ENCODE results near the gene THSD7B. TPM values are rescaled to one million over a fixed set of nuclear protein-coding genes. Genes with fewer than 3 reads are reported as not detected.

The THSD7B gene
- total and polyA plus RNA-seq, 10 of the 15 experiments (the other 5 are each of a cell fraction or from before 2014, with no cell fraction given): 0.03 to 0.56 (median 0.28) TPM

DNA sequence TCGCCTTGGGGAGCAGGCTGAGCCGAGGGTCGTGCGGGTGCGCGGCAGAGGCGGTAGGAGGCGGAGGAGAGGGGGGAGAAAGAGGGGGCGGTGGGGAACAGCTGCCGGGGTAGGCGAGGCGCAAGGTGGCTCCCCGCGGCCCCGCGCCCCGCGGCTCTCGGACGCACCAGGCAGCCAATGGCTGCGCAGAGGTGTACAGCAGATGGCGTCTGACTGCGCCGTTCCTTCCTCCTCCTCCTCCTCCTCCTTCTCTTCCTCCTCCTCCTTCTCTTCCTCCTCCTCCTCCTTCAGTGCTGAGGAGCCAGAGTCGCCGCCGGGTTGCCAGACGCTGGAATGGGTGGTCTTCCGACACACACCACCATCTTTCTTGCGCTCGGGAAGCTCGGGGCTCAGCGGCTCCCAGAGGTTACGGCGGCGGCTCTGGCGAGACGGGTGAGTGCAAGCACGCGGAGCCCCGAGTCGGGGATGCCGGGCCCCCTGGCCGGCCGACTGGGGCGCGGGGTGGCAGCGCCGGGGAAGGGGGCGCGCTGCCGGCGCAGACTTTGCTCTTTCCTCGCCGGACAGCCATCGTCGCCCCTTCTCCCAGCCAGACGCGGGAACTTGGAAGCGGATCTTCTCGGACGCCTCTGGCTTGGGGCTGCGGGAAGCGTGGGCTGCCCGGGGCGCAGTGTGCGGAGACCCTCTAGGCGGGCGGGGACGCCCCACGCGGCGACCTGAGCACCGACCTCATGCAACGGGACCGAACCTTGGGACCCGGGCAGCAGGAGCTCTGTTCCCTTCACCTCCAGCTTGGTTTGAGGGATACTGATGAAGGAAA lies at the start of gene THSD7B (continued):
- TF ChIP-seq, protein P1, sequence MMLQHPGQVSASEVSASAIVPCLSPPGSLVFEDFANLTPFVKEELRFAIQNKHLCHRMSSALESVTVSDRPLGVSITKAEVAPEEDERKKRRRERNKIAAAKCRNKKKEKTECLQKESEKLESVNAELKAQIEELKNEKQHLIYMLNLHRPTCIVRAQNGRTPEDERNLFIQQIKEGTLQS (IDR thresholded peaks at IDR 0.05; ENCODE audit: borderline replicate concordance, extremely low read depth, low read depth, low read length): no peak
- TF ChIP-seq CEBPB (IDR thresholded peaks at IDR 0.05; ENCODE audit: borderline replicate concordance in 1 of 2, low read depth in 2 of 2, low read length in 2 of 2) (no peak), CHD2 (IDR thresholded peaks at IDR 0.05; ENCODE audit: borderline replicate concordance, low read depth, low read length) (no peak), SUZ12 (IDR thresholded peaks at IDR 0.05; ENCODE audit: unreplicated experiment) (no peak), RCOR1 (conservative IDR thresholded peaks at IDR 0.05; ENCODE audit: low read depth, low read length) (no peak)

DNA sequence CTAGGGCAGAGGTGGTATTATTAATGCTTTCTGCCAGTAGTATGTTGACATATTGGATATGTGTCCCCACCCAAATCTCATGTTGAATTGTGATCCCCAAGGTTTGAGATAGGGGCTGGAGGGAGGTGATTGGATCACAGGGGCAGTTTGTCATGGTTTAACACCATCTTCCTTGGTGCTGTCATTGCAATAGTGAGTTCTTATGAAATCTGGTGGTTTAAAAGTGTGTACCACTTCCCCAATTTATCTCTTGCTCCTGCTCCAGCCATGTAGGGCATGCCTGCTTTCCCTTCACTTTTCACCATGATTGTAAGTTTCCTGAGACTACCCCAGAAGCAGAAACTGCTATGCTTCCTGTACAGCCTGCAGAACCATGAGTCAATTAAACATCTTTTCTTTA lies 47.1 kb upstream of the THSD7B start:
- SMC1A ChIA-PET (ENCODE audit: uncharacterized antibody, unreplicated experiment): no interaction called here
- Histone ChIP-seq H4K20me1 (ENCODE audit: control insufficient read depth, insufficient read depth) (no peaks in the 10 kb centered on the region), H3K4me1 (ENCODE audit: control insufficient read depth, insufficient read depth, low read length) (no peaks in the 10 kb centered on the region), H2AFZ (ENCODE audit: control insufficient read depth, low read depth, low read length) (no peak overlapping the region), H3K9ac (ENCODE audit: control insufficient read depth, insufficient read depth, low read length) (no peak overlapping the region), H3K9me3 (replicated peaks; ENCODE audit: control insufficient read depth, insufficient read depth, low read length) (no peaks in the 10 kb centered on the region), H3K36me3 (ENCODE audit: control insufficient read depth in 2 of 2, insufficient read depth in 2 of 2, low read length in 1 of 2) (no peaks in the 10 kb centered on the region), H3K27me3 (replicated peaks in 1 of 2; ENCODE audit: control insufficient read depth in 2 of 2, insufficient read depth in 2 of 2, low read length in 1 of 2) (no peaks in the 10 kb centered on the region), H3K79me2 (ENCODE audit: control insufficient read depth, insufficient read depth, low read length) (no peaks in the 10 kb centered on the region), H3K4me3 (no peak overlapping the region), H3K4me2 (ENCODE audit: control insufficient read depth, insufficient read depth) (no peak overlapping the region), H3K27ac (ENCODE audit: control insufficient read depth, insufficient read depth) (no peak overlapping the region)
- TF ChIP-seq NFXL1 (IDR thresholded peaks at IDR 0.05; ENCODE audit: borderline replicate concordance) (no peak), TCF3 (IDR thresholded peaks at IDR 0.05; ENCODE audit: borderline replicate concordance, insufficient read depth, low read depth, low read length) (no peak), SREBF2 (IDR thresholded peaks at IDR 0.05; ENCODE audit: low read length) (no peak), NBN (IDR thresholded peaks at IDR 0.05) (no peak), SMARCA5 (IDR thresholded peaks at IDR 0.05) (no peak)
- TF ChIP-seq, protein P2, sequence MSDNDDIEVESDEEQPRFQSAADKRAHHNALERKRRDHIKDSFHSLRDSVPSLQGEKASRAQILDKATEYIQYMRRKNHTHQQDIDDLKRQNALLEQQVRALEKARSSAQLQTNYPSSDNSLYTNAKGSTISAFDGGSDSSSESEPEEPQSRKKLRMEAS (IDR thresholded peaks at IDR 0.05; ENCODE audit: low read depth, low read length): no peak
- no peak for DNase-seq (ENCODE audit: low read depth, low spot score)
- intact Hi-C loops (cut with micrococcal nuclease; ENCODE audit: unreplicated experiment) (no loop called here), in situ Hi-C loops (cut with MboI) (no loop called here)
- CTCF ChIA-PET: no interaction called here
- POLR2A ChIA-PET: no interaction called here
- FAIRE-seq: no peak
- RAD21 ChIA-PET (ENCODE audit: unreplicated experiment): no interaction called here
- BruUV-seq (replicated peaks): no TSS peak
- no peak for ATAC-seq
